Amniotic epithelial cell (primary cell): ENCODE results near the gene GYS2.
"Not testable (repeated sequence)": the region's sequence is repeated elsewhere in the genome, so short reads cannot be mapped to it uniquely, and the experiment has no call there.

ENCODE experiments used
- DNase-seq: peaks from one replicate; pipeline ENCODE4 v3.0.0-alpha.2; 2010; ENCODE audit warnings: low read depth

The GYS2 gene

DNA sequence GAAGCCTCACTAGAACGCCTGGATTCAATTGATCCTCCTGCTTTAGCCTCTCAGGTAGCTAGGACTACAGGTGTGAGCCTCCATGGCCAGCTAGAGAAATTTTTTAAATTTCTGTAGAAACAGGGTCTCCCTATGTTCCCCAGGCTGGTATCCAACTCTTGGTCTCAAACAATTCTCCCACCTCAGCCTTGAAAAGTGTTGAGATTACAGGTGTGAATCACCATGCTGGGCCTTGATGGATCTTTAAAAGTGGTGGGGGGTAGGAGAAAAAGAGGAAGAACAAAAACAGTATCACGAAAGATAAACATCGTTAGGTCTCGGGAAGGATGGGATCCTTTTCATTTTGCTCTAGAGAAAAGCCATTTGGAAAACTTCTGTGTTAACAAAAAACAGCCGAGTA is 4.5 kb downstream of the GYS2 start:
- no peak for DNase-seq

DNA sequence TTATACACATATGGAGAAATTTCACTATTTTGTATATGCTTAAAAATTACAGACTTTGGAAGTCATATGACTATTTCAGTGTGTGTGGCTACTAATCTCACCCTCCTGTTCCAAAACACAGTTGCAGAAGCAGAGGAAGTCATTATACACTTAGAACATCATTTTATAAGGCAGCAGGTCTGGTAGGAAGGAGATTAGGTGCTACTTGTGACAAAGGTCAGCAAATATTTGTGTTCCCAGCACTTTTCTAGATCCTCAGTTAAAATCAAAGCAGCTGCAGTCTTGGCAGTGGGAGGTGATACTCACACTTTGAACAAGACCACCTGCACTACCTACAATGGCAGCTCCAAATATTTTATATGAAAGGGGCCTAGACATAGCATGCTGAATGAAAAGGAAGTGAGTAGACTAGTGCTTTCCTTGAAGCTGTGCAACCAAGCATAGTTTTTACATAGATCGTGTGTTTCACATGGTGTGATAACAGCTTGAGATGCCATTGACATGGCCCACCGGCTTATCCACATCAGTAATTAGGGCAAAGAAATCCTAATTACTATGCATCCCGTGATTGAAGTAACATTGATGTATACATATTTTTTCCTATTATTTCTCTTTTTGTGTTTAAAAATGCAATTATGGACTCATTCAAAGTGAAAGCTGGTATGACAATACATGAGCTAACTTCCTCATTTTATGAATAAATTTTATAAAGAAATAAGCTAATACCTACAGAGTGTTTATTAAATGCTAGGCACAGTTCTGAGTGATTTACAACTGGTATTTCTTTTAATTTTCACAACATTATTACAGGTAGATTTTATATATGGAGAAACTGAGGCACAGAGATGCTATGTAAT is 5.3 kb downstream of the GYS2 start:
- DNase-seq = no peak

GRCh38 chr12:21598651-21599050 is 6.0 kb downstream of the GYS2 start:
- DNase-seq = no peak

DNA sequence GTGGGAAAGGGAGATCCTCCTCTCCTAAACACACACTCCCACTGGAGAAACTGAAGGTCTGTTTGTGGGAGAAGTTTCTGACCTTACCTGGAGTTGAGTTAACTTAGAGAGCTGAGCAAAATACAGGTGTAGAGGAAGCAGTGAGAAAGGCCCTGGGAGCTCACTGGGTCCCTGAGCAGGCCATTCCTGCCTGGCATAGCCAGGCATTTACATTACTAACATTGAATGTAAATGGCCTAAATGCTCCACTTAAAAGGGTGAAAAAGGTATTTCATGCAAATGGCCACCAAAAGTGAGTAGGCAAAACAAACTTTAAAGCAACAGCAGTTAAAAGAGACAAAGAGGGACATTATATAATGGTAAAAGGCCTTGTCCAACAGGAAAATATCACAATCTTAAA is 9.3 kb downstream of the GYS2 start:
- not testable (repeated sequence) for DNase-seq

- DNase-seq = no peak
Observed at GRCh38 chr12:21585485-21585884, 19.2 kb downstream of the GYS2 start.

DNA sequence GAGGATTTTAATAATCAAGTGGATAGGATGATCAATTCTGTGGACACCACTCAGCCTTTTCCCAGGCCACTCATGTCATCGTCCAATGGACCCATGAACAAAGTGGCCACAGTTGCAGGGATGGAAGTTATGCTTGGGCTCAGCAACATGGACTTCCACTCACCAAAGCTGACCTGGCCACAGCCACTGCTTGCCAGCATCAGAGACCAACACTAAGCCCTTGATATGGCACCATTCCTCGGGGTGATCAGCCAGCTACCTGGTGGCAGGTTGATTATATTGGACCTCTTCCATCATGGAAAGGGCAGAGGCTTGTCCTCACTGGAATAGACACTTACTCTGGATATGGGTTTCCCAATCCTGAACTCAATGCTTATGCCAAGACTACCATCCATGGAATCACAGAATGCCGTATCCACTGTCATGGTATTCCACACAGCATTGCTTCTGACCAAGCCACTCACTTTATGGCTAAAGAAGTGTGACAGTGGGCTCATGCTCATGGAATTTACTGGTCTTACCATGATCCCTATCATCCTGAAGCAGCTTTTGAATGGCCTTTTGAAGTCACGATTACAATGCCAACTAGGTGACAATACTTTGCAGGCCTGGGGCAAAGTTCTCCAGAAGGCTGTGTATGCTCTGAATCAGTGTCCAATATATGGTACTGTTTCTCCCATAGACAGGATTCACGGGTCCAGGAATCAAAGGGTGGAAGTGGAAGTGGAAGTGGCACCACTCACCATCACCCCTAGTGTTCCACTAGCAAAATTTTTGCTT is 20.1 kb downstream of the GYS2 start:
- not testable (repeated sequence) for DNase-seq

GRCh38 chr12:21583587-21583986 is 21.1 kb downstream of the GYS2 start:
- DNase-seq = no peak

GRCh38 chr12:21580748-21581516 is 23.7 kb downstream of the GYS2 start:
- no peak for DNase-seq

DNA sequence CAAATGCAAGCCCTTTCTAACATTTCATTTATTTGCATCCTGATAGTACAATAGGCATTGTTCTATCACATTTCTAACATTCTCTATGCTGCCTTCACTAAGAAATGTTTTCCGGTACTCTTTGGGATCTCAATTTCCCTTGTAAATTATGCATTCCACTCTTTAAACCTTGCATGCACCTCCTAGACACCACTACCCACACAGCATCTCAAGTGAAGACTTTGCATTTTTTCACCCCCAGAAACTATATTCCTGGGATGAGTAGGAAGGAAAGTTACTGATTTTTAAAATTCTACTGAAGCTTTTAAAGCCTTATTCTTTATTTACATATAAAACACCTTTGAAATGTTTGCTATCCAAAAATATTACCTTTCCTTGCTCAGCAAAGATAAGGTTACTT is 27.1 kb downstream of the GYS2 start:
- DNase-seq = no peak

DNA sequence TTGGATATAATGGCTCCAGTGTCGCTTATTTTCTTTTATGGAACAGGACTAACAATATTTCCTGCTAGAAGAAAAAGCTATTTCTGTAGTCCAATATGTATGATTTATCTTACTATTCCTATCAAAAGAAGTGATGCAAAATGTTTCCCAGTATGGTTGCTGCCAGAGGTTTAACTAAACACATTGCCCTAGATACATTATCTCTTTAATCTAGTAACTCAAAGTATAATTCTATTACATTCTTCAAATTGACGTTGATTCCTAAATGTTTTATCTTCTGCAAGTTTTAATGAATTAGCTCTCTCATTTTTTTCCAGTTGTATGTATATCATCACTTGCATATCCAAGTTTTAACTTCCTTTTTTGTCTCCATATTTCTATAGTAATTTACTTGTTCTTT is 28.2 kb downstream of the GYS2 start:
- no peak for DNase-seq

- no peak for DNase-seq
Observed at GRCh38 chr12:21573733-21574358, 30.8 kb downstream of the GYS2 start.

- DNase-seq = no peak
Observed at GRCh38 chr12:21571046-21571445, 33.6 kb downstream of the GYS2 start.

DNA sequence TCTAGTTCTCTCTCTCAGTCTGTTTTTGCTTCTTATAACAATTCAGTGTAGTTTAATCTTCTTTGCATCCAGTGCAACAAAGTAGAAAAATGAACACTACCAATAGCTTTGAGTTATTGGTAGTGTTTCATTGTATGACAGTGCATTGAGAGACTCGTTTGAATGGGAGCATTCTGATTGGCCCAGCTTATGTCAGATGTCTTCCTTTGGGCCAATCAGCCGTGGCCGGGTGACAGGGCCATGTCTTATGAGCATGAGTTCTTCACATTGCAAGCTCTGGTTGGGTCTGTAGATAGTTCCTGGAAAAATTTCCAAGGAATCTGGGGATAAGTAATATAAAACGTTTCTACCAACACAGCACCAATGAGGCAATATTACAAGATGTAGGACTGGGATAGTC is 36.5 kb downstream of the GYS2 start:
- DNase-seq = no peak

DNA sequence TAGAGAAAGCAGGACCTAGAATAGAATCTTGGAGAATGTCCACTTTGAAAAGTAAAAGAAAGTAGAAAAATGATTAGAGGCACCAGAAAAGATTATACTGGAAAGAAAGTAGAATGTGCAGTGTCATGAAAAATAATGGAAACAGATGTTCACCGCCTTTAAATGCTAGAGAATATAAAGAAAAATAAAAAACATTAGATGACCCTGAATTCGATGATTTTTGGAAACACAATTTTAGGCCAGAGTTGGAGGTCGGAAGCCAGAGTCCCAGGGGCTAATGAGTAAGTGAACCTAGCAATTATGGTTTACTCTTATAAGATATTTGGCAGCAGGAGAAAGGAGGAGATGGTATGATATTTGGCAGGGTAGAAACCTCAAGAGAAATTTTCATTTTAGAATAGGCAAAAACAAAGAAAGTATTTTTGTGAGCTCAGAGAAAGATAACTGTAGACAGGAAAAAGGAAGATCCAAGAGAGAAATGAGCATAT is 37.7 kb downstream of the GYS2 start:
- no peak for DNase-seq

GRCh38 chr12:21566223-21566906 is 38.3 kb downstream of the GYS2 start:
- no peak for DNase-seq

DNA sequence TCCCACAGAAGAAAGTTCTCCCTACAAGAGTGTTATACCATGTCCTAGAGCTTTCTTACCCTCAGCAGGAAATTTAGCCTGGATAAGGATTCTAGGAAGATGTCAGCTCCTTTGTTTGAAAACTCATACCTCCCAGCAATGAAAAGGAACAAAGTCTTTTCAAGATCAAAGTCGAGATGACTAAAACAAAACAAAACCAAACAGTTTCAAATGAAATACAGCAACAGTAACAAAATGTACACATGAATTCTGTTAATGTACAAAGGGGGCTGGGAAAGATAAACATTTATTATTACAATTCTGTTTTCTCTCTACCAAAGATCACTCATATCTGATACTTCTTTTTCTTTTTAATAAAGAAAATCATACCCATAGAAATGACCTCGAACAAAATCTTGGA is 41.8 kb downstream of the GYS2 start:
- no peak for DNase-seq

DNA sequence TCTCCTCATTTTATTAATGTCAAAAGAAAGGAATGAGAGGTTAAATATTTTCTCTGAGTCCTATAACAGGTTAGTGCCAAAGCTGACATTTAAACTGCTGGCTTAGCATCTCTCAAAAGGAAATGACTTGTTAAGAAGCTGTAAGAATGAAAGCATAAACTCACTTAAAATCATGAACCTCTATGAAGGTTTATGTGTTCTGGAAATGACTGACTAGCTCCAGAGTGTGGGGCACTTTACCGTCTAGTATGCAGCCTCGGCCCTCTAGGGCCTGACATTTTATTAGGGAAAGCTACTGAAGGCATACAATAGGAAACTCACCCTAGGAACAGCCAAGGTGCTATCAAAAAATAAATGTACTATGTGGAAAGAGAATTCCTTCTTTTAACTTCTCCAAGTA is 43.5 kb downstream of the GYS2 start:
- no peak for DNase-seq

DNA sequence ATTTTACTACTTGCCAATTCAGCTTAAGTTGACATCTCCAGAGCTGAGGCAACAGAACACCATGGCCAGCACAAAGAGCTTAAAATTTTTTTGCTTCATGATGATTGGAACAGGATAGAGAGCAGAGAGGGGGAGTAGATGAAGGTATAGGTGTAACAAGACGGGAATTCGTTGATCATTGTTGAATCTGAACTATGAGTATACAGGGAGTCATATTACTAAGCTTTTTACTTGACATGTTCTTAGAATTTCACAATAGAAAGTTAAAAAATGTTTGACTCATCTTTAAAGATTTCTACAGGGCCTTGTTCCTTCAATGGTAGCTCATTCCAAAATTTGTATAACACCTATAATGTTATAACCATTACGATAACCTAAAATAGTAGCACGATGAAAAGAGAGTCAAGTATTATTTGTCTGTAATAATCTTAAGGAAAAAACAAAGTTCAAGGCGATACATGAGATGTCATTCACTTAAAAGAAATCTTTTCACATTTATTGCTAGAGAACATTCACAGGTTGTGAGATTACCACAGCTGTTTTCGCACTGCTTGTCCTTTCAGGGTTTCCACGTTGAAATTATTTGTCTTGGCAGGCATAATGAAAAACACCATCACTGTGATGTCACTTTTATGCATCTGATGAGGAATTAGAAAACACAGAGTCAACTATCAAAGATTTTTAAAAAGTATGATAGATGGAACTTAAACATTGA is 44.6 kb downstream of the GYS2 start:
- peak; percentile 9 for DNase-seq

DNA sequence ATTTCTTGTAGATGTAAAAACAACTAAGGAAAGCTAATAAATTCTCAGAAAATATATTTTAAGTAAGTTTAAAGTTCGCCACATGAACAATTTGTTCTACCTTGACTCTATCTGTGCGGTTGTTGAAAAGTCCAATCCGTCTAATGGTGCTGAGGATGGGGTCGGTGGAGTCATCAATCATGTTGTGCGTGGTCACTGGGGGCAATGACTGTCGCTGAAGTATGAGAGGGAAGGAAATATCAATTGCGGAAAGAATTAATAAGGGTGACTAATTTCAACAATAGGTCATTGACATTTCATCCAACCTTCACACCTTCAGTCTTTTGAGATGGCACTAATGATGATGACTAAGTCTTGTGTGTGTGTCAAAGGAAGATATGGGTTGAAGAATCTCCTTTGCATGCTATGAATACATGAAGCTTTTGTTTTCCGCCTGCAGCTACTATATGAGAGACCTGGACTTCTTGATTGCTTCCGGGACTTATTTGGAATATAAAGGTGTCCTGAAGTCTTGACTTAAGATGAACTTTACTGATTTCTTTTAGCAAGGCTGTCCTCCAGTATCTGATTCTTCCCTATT is 46.5 kb downstream of the GYS2 start:
- DNase-seq = no peak

DNA sequence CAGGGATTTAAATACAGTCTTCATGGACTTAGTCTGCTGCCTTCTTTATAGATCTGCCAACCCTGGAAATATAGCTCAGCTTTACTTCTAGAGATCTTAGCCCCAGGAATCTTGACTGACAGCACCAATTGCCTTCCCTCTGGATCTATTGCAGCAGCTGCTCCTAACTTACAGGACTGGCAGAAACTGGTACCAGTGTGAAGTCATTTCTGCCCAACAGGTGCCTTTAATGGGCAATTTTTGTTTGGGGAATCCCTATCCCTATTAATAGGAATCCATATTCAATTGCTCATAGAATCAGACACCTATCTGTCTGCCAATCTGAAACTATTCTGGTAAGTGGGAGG is 51.3 kb downstream of the GYS2 start:
- DNase-seq = no peak
